Lung microvascular endothelial cell (primary cell): ENCODE results near the gene ORAI2. TPM values are rescaled to one million over a fixed set of nuclear protein-coding genes. Genes with fewer than 3 reads are reported as not detected.
"Not testable (repeated sequence)": the region's sequence is repeated elsewhere in the genome, so short reads cannot be mapped to it uniquely, and the experiment has no call there.

ENCODE experiments used
- DNase-seq, 2 donors: peaks; one replicate each; pipeline versions ENCODE4 v3.0.0 to v3.0.0-alpha.2; 2010; ENCODE audit warnings: low read depth in 2 of 2
- total RNA-seq: library from RNA; depleted of rRNA; stranded (reverse); fragments of >200 nt; gene quantifications from 2 replicates; pipeline ENCODE4 v1.2.1, GENCODE V29; 2014

ORAI2 gene
- total RNA-seq, 1 donor from 2014 or later, result 57.7 TPM

DNA sequence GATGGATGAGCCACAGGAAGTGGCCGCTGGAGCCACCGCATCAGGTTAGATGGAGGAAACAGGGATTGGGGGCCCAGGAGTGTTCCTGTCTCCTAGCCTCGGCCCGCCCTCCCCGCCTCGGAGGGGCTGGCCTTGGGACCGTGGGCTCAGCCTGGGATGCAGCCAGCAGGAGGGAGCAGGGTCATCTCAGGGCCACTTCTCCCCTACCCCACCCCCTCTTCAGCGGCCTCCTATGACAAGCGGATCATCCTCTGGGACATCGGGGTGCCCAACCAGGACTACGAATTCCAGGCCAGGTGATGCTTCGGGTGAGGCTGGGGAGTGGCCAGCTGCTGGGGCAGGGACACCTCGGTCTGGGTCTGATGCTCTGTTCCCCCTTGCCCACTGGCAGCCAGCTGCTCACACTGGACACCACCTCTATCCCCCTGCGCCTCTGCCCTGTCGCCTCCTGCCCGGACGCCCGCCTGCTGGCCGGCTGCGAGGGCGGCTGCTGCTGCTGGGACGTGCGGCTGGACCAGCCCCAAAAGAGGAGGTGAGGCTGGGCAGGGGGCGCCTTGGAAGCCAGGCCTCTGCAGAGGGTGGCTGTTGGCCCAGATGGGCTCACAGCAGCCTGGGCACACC lies 36.1 kb downstream of the ORAI2 start:
- no peak for DNase-seq

DNA sequence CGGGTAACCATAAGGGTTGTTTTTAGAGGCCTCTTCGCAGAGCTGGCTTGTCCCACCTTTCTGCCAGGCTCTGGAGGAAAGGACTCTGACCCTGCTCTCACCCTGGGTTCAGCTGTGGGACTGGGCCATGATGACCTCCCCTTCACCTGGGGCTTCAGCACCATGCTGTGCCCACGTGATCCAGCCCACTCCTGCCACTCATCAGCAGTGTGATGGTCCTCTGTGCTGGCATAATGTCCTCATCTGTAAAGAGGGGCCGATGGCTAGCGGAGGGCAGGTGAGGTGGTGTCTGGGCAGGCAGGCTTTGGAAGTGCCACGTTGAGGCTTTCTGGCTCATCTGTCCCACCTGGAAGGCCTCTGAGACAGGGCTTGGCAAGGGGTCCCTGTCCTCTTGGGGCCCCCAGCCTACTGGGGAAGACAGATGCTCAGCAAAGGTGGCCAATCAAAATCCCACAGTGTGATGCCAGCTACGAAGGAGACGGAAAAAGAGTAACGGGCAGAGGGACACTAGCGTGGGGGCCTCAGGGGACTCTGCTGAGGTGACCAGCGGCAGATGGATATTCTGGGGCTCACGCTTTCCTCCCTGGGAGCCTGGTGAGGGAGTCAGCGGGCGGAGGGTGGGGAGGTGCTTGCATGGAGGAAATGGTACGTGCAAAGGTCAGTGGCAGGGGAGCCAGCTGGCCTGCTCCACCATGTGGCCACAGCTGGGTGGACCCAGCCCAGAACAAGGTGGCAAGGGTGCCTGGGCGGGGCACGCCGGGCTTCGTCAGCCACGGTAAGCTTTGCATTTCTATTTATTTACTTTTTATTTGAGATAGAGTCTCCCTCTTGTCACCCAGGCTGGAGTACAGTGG lies 36.8 kb downstream of the ORAI2 start:
- no peak for DNase-seq

DNA sequence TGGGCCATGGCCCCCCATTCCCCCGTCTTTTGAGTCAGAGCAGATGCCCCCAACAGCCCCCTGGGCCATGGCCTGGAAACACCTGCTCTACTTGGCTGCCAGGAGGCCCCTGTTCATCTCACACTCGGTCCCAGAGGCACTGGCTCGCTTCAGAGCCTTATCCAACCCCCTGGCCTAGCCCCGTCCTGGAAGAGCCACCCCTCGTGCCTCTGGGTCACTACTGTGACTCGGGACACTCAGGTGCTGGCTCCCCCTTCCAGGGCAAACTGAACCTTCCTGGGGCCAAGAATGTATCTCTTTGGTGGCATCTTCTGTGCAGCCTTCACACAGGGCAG lies 38.4 kb downstream of the ORAI2 start:
- DNase-seq, result no peak

DNA sequence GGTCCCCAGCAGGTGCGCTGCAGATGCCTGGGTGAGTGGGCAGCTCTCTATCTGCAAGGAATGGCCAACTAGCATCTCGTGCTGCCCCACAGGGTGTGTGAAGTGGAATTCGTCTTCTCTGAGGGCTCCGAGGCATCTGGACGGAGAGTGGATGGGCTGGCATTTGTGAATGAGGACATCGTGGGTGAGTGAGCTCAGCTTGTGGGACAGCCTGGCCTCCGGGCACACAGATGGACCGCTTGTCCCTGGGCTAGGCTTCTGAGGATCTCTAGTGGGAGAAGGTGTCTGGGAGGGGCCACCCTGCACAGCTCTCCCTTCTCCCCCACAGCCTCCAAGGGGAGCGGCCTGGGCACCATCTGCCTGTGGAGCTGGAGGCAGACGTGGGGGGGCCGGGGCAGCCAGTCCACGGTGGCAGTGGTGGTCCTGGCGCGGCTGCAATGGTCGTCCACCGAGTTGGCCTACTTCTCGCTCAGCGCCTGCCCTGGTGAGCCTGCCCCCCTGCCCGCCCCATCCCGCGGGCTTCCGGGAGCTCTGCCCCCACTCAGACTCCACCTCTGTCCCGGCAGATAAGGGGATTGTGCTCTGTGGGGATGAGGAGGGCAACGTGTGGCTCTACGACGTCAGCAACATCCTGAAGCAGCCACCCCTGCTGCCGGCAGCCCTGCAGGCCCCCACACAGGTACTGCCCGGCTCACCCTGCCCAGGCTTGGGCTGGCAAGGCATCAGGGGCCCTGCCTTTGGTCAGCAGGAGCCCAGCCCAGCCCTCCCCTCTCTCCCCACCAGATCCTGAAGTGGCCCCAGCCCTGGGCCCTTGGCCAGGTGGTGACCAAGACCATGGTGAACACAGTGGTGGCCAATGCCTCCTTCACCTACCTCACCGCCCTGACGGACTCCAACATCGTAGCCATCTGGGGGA lies 39.0 kb downstream of the ORAI2 start:
- DNase-seq, result no peak

DNA sequence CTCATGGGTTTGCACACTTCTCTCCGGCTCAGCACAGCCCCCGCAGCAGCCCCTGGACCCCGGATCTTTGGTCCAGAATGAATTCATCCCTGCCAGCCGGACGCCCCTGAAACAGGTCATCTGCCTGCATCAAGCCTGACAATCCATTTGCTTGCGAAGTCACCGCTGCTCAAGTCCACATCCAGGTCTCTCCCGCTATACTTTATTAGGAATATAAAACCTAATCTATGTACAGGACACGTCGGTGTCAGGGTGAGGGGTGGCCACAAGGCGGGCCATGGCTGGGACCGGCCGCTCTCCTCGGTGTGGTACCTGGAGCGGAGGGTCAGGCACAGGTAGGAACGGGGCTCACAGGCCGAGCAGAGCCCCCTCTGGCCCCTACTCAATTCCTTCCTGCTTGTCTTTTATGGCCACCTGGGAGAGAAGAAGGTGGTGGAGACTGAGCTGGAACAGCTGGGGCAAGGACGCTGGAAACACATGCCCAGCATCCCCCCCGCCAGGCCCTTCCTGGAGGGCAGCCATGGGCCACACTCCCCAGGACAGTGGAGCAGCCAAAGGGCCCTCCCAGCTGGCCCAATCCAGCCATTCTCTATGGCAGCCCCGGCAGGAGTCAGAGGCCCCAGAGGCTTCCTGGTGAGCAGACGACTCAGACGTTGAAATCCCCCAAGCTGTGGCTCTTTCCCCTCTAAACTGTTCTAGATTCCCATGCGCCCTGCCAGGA lies 40.1 kb downstream of the ORAI2 start:
- DNase-seq, result no peak

DNA sequence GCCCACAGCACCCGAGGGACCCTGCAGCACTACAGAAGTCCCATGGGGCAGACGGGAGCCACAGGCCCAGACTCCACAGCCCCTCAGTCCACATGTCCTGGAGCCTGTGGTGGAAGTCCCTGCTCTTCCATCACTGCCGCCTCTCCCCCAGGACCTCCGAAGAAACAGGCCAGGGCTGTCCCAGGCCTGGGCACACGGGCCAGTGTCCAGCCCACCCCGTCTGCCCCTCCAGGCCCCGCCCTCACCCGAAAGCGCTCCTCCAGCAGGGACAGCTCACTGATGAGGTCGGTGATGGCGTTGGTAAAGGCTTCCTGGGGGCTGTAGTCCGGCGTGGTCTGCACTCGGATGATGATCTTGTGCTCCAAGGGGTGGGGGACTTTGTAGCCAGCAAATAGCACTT lies 40.7 kb downstream of the ORAI2 start:
- not testable (repeated sequence) for DNase-seq

DNA sequence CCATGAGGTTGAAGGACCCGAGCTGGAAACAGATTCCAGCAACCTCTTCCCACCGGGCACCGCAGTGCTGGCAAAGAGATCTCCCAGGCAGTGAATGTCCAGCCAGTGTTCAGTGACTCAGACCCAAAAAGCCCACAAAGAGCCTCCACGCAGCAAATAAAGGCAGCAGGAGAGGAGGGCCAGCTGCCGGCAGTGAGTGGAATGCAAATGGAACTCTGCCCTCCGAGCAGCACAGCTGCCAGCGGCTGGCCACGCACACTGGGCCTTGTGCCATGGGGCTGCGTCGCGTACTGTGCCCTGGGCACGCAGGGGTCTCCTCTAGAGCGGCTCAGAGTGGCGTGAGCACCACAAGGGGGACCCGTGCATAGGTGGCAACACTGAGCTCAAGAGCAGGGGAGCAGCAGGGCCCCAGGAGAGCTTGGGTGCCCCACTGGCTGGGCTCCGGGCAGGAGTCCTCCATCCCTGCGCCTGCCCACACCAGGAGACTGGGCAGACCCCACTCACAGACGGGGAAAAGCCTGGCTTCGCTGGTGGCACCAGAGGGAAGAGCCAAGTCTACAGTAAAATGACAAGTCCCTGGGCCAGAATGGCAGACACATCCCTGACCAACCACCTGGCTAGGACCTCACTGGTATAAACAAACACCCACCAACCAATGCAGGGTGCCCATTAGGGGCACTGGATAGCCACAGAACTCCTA lies 41.5 kb downstream of the ORAI2 start:
- DNase-seq, result not testable (repeated sequence)

DNA sequence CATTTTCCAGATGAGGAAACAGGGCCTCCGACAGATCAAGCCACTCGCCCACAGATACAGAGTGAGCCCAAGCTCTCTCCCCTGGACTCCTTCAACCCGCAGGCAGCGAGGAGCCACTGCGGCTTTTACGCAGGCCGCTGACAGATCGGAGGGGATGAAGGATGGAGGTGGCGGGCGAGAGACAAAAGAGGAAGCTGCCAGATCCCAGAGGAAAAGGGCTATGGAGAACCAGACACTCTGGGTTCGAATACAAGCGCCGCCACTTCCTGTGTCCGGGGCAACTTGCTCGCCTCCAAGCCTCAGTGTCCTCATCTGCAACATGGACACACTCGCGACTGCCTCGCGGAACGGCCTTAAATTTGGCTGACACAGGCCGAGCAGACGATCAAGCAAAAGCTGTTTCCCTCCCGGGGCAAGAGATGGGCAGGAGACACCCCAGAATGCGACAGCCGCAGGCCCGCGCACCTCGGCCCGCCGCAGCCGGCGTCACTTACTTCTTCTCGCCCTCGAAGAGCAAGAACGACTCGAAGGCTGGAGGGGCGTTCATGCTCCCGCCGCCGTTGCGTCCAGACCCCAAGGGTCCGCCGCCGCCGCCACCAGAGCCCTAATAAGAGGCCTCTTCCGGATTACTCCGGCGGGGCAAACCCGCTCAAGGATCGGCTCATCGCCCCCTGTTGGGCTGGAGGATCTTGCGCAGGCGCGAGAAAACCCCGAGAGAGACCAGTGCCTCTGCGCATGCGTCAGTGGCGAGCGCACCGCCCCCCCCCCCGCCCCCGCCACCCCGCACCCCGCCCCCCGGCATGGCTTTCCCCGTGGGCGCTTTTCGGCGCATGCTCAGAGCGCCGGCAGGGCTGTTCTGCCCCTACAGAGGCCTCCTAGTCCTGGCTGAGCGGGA lies 45.2 kb downstream of the ORAI2 start, which contains the start of gene POLR2J:
POLR2J (minus strand) TSS at position 609 of the 895 bp plus-strand sequence; CDS start at position 547, 62 bp downstream.
- peak; percentile 68 to 84 for DNase-seq

DNA sequence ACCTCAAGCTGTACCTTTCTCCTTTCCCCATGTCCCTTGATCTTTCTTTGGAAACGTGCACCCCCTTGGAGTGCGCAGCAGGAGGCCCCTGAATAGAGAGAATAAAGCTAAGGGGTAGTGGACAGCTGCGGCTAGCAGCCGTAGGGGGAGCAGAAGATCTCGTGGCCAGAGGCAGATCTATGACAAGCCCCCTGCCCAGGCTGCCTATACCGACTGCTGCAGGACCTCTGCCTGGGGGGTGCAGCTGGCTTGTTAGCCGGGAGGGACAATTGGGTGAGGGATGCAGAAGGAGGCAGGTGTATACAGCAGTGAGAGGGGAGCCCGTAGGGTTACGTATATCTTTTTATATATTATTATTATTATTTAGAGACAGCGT lies 45.8 kb downstream of the ORAI2 start:
- DNase-seq, result not testable (repeated sequence)

DNA sequence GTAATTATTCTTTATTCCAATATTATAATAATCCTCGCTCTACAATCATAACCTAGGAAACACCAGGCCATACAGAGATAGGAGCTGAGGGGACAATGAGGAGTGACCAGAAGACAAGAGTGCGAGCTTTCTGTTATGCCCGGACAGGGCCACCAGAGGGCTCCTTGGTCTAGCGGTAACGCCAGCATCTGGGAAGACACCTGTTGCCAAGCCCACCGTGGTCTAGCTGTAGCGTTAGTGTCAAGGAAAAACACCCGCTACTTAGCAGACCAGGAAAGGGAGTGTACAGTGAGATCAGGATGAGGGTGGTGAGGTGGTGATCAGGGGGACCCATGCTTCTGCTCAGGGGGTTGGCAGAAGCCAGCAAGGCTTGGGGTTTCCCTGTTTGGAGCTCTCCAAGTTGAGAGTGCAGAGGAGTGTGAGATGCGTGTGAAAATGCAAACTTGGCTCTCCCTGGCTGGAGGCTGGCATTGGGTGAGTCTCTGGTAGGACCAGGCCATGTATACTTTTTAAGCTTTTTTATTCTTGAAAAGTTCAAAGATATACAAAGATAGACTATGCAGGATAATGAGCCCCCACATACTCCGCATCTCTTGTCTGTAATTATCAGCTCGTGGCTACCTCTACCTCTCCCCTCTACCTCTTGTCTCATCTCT lies 46.7 kb downstream of the ORAI2 start:
- DNase-seq, result not testable (repeated sequence)

DNA sequence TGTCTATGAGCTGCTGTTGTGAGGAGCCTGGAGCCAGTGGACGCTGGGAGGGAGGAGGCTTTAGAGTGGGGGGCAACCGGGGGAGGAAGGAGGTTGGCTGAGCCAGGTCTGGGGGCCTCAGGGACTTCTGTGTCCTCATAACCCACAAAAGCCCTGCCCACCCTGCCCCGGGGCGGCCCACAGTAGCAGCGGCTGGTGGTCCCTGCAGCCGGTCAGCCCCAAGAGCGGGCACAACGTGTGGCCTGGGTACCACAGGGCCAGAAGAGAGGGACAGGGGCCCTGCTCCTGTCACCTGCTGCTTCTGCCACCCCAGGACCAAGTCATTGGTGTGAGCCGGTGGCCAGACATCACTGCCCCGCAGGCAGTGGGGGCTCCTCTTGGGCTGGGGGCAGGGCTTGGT lies 48.6 kb downstream of the ORAI2 start:
- not testable (repeated sequence) for DNase-seq

DNA sequence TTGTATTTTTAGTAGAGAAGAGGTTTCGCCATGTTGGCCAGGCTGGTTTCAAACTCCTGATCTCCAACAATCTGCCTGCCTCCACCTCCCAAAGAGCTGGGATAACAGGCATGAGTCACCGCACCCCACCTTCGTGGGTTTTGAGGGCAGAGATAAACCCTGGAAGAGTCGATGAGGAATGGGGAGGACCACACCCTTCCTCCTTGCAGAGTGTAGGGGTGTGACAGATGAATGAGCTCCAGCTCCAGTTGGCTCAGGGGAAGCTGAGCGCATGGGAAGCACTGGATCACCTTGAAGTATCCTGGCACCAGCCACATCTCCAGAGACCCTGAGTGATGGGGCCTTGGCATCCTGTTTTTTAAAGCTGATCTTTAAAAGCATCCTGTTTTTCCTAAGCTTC lies 50.9 kb downstream of the ORAI2 start:
- DNase-seq, result not testable (repeated sequence)

DNA sequence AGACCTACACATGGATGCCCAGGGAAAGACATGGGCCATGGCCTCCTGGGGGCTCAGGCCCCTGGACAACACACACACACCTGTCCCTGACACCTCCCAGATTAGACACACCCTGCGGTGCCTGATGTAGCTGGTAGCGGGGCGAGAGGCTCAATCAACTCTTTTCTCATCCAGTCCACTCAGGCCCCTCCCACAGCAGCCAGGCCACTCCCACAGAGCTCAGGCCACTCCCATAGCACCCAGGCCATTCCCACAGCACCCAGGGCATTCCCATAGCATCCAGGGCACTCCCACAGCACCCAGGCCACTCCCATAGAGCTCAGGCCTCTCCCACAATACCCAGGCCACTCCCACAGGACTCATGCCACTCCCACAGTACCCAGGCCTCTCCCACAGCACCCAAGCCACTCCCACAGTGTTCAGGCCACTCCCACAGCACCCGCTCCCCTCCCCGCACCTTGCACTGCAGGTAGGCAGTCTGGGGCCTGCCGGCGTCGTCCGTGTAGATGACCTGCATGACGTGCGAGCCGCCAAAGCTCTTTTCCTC lies 57.2 kb downstream of the ORAI2 start:
- DNase-seq, result not testable (repeated sequence)

DNA sequence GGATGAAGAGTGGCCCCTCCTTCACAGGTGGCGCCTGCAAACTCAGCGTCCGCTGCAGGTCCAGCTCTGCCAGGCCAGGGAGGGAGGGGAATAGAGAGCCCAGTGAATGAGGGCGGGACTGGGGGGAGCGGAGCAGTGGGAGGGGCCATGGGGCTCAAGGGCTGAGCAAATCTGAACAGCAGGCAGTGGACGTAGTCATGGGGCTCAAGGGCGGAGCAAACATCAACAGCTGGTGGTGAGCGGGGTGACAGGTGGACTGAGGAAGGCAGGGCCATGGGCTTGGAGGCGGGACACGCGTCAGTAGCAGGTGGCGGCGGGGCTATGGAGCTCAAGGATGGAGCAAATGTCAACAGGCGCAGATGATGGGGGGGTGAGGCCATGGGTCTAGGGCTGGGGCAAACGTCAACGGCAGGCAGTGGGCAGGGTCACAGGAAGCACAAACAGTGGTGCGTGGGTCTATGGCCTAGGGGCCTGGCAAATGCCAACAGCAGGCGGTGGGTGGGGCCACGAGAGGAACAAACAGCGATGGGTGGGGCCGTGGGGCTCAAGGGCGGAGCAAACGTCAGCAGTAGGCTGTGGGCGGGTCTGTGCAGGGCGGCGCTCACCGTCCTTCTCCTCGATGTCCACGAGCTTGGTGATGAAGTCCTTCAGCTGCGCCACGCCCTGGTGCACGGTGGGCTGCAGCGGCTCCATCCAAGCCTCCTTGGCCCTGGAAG lies 60.0 kb downstream of the ORAI2 start:
- not testable (repeated sequence) for DNase-seq

DNA sequence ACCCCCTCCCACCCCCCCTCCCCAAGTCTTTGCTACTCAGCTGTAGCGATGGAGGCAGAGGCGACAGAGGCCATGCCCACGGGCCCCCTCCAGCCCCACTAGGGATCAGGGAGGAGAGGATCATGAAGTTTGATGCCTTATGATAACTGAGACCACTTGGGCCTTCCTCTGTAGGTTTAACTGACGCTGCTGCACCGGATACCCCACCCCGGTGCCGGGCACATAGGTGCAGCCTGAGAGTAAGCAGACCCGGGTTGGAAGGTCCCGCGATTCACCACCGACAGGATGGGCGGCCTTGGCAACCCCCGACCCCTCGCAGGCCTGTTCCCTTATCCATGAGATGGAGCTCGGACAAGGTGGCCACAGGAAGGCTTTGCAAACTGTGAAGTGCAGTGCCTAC lies 60.7 kb downstream of the ORAI2 start:
- not testable (repeated sequence) for DNase-seq

DNA sequence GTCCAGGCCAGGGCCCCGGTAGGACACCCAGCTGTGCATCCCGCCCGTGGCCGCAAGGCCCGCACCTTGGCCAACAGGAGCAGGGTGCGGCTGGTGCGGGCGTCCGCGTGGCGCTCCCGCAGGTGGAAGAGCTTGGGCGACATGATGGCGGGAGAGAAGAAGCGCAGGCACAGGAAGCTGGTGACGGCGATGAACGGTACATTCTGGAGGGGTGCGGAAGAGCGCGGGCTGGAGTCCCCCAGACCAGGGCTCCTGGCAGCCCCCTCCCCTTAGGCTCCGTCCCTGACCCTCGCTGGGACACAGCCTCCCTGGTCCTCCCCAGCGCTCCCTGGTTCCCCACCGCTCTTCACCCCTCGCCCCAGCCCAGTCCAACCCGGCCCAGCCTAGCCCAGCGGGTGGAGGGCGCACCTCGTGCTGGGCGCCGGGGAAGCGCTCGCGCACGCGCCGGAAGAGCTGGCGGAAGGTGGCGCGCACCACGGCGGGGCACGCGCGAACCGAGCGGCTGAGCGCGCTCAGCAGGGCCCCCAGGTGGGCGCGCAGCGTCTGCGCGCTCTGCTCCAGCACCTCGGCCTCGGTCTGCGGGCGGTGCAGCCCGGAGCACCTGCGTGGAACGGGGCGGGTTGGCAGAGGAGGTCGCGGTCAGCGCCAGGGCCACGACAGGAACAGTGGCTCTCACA lies 61.2 kb downstream of the ORAI2 start:
- DNase-seq, result not testable (repeated sequence)

DNA sequence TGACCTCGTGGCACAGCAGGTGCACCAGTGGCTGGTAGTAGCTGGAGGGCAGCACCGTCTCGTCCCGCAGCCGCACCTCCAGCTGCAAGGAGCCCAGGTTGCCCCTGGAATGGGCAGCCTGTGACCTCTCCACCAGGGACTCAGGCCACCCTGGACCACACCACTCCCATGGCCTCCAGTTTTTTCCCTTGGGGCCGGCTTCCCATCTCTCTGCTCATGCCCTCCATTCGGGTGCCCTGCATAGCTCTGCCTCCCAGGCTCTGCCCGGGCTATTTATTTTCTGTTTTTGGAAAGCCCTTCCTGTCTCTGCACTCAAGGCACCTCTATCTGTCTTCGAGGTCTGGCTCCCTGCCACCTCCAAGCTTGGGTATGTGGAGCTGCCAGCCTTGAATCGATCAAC lies 63.5 kb downstream of the ORAI2 start:
- DNase-seq, result peak in 1 of 2 donors; percentile 0
